Kidney epithelial cell (primary cell): Measurements from ENCODE around the gene GSTM1. TPM values are rescaled to one million over a fixed set of nuclear protein-coding genes. Genes with fewer than 3 reads are reported as not detected.
"Not testable (repeated sequence)": the region's sequence is repeated elsewhere in the genome, so short reads cannot be mapped to it uniquely, and the experiment has no call there.

Source experiments
- DNase-seq: peaks from one replicate; pipeline ENCODE4 v3.0.0-alpha.2; 2010; ENCODE audit warnings: low read depth
- H3K27me3 ChIP-seq: 2 replicates; pipeline ENCODE4 v1.6.0; 2011; ENCODE audit warnings: low read length; ENCODE audit not compliant: control insufficient read depth, insufficient read depth
- H3K36me3 ChIP-seq: 2 replicates; pipeline ENCODE4 v1.5.1; 2011; ENCODE audit warnings: low read length; ENCODE audit not compliant: control insufficient read depth, insufficient read depth
- H3K4me3 ChIP-seq: 2 replicates; pipeline ENCODE4 v1.5.1; 2011; ENCODE audit warnings: low read depth, mild to moderate bottlenecking, control low read depth, low read length
- total RNA-seq: library from RNA; depleted of rRNA; stranded (reverse); fragments of >200 nt; gene quantifications from 2 replicates; pipeline ENCODE4 v1.2.3, GENCODE V29; 2015
- TF ChIP-seq, protein P1 (sequence below): IDR thresholded peaks from 2 replicates; pipeline ENCODE4 v1.5.1; 2011; ENCODE audit warnings: mild to moderate bottlenecking, moderate library complexity, low read length, control low read depth, inconsistent platforms; ENCODE audit not compliant: insufficient read depth, poor library complexity, severe bottlenecking

The GSTM1 gene
- total RNA-seq, 1 donor from 2014 or later = 16.3 TPM

DNA sequence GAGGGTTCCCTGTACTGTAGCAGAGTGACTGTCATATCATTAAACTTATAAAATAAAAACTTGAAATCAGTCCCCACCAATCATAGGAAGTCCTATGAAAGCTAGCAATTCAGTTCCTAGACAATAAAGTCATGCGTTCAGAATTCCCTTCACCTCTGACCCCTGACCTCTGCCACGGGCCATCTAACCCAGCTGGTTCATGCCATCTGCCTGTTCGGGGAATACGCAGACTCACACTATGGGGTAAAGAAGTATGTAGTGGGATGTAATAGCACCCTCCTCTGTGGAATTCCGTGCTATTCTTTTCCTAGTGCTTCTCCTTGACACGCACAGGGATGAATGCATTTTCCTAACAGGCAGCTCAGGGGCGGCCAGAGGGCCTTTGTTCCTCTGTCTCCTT lies 29.6 kb upstream of the GSTM1 start:
- Histone ChIP-seq H3K4me3 (no peak overlapping the region), H3K27me3 (no peaks in the 10 kb centered on the region), H3K36me3 (no peaks in the 10 kb centered on the region)
- TF ChIP-seq, protein P1, sequence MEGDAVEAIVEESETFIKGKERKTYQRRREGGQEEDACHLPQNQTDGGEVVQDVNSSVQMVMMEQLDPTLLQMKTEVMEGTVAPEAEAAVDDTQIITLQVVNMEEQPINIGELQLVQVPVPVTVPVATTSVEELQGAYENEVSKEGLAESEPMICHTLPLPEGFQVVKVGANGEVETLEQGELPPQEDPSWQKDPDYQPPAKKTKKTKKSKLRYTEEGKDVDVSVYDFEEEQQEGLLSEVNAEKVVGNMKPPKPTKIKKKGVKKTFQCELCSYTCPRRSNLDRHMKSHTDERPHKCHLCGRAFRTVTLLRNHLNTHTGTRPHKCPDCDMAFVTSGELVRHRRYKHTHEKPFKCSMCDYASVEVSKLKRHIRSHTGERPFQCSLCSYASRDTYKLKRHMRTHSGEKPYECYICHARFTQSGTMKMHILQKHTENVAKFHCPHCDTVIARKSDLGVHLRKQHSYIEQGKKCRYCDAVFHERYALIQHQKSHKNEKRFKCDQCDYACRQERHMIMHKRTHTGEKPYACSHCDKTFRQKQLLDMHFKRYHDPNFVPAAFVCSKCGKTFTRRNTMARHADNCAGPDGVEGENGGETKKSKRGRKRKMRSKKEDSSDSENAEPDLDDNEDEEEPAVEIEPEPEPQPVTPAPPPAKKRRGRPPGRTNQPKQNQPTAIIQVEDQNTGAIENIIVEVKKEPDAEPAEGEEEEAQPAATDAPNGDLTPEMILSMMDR = no peak
- no peak for DNase-seq

DNA sequence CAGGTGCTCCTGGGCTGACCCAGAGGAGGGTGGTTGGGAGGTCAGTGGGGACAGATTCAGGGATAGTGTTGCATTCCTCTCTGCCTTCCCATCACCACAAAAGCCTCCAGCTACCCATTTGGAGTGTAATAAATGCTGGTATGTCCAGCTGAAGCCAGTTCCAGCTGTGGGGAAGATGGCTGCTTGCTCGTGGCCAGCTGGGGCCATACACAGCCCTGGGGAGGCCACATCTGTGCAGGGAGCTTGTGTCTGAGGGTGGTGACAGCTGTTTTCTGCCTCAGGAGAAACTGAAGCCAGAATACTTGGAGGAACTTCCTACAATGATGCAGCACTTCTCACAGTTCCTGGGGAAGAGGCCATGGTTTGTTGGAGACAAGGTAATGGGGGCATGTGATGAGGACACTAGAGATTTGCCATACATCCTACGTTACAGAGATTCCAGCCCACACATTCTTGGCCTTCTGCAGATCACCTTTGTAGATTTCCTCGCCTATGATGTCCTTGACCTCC lies 29.0 kb upstream of the GSTM1 start:
- TF ChIP-seq, protein P1 = no peak
- no peaks in the 10 kb centered on the region for H3K36me3 ChIP-seq
- no peak overlapping the region for H3K4me3 ChIP-seq
- no peak for DNase-seq
- no peaks in the 10 kb centered on the region for H3K27me3 ChIP-seq

DNA sequence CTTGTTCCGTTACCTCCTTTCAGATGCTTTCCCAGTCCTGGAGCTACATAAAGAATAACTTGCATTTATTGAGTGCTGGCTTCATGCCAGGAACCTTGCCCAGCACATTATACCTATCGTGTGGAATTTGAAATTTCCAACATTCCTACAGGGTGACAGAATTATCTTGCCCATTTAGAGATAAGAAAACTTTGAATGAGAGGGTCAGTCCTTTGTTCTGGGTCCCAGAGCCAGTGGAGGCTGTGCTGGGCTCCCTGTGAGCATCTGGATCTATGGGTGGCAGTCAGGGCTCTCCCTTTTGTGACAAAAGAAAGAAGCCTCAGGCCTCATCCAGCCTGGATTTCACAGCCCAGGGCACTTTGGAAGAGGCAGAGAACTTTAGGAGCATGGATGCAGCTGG lies 28.5 kb upstream of the GSTM1 start:
- DNase-seq = no peak
- no peak overlapping the region for H3K4me3 ChIP-seq
- TF ChIP-seq, protein P1 = no peak

DNA sequence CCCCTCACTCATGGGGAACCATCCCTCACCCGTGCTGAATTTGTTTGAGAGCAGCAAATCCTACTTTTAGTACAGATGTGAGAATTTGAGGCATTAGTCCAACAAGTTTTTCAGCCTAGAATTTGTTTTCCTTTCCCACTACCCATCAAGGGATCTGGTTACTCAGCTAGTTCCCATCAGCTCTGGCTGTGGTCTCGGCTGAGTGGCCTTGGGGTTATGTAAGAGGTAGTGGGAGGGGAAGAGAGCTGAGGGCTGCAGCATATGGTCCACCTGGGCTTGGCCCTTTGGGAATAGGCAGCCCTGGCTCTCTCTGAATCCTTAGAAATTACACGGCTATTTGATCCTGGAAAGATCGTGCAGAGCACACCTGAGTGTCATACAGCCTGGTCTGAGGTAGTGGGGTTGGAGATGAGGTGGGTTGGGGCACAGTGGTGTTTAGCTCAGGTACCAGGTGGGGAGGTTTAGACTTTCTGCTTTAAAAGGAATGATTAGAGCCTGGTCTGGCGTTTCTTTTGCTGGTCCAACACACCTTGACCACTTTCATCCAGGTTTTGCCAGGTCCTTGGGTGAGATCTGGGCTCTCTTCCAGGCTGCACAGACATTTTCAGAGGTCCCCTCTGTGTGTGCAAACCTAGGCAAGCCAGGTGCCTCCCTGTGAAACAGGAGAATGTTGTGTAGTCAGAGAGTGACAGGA lies 27.5 kb upstream of the GSTM1 start:
- H3K36me3 ChIP-seq = no peaks in the 10 kb centered on the region
- peak; percentile 70 for DNase-seq
- H3K4me3 ChIP-seq = no peak overlapping the region
- TF ChIP-seq, protein P1 = no peak
- no peaks in the 10 kb centered on the region for H3K27me3 ChIP-seq

More for the DNA sequence above, 28.5 kb upstream of the GSTM1 start:
- Histone ChIP-seq H3K27me3 (no peaks in the 10 kb centered on the region), H3K36me3 (no peaks in the 10 kb centered on the region)

DNA sequence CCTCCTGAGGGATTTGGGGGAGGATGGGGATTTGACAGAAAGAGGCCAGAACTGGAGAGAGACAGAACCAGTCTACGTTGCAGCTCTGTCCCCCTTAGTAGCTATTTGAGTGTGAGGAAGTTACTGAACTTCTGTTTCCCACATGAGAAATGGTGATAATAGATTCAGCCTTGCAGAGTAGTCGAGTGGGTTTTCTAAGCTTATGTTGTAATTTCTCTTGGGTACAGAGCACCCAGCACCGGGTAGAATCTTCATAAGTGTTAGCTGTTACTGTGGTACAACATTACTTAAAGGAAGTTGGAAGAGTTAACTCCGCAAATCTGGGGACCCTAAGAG lies 27.0 kb upstream of the GSTM1 start:
- H3K4me3 ChIP-seq, H3K27me3 ChIP-seq: not testable (repeated sequence)

DNA sequence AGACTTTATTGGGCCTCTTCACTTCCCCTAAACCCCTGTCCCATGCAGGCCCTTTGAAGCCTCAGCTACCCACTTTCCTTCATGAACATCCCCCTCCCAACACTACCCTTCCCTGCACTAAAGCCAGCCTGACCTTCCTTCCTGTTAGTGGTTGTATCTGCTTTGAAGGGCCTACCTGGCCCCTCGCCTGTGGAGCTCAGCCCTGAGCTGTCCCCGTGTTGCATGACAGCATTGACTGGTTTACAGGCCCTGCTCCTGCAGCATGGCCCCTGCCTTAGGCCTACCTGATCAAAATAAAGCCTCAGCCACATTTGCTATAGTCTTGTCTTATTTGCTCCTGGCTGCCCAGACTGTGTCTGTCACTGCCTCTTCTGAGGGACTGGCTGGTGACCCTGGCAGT lies 26.2 kb upstream of the GSTM1 start:
- no peaks in the 10 kb centered on the region for H3K27me3 ChIP-seq
- no peak overlapping the region for H3K4me3 ChIP-seq
- DNase-seq = no peak
- H3K36me3 ChIP-seq = no peaks in the 10 kb centered on the region
- TF ChIP-seq, protein P1 = no peak

More for the DNA sequence above, 27.0 kb upstream of the GSTM1 start:
- not testable (repeated sequence) for H3K36me3 ChIP-seq, DNase-seq
